Measurements from ENCODE around the gene MACROD1. TPM values are rescaled to one million over a fixed set of nuclear protein-coding genes. Genes with fewer than 3 reads are reported as not detected.

MACROD1 gene
- total RNA-seq, 1 donor from 2014 or later: 26.5 TPM

DNA sequence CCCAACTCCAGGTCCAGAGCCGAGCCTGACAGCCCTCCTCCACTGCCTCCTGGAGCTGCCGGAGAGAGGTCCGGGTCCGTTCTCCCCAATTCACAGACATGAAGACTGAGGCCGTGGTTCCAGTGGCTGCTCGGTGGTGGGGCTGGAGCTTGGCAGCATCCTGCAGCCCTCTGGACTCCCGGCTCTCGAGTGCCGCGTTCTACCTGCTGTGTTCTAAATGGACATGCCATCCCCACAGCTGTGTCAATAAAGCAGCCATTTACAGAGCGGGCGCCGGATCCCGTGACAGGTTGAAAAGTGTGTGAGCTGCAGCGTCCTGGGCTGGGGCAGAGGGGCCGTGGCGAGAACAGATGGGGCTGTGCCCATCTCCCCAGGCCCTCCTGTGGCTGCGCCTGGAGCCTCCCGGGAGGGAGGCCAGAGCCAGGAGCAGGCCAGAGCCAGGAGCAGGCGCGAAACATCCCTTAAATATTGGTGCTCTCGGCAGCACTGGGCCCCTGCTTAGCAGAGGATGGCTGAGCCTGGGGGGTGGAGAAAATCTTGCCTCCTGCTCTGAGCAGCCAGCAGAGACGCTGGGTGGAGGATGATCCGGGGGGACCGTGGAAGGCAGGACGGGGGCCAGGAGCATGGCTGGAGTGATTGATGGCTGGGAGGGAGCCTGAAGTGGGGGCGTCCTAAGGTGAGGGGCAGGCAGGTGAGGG, 84.0 kb downstream of the MACROD1 start:
- TF ChIP-seq, protein P1, sequence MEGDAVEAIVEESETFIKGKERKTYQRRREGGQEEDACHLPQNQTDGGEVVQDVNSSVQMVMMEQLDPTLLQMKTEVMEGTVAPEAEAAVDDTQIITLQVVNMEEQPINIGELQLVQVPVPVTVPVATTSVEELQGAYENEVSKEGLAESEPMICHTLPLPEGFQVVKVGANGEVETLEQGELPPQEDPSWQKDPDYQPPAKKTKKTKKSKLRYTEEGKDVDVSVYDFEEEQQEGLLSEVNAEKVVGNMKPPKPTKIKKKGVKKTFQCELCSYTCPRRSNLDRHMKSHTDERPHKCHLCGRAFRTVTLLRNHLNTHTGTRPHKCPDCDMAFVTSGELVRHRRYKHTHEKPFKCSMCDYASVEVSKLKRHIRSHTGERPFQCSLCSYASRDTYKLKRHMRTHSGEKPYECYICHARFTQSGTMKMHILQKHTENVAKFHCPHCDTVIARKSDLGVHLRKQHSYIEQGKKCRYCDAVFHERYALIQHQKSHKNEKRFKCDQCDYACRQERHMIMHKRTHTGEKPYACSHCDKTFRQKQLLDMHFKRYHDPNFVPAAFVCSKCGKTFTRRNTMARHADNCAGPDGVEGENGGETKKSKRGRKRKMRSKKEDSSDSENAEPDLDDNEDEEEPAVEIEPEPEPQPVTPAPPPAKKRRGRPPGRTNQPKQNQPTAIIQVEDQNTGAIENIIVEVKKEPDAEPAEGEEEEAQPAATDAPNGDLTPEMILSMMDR (IDR thresholded peaks at IDR 0.05): no peak
- no peaks in the 10 kb centered on the region for H3K9me3 ChIP-seq
- H3K4me3 ChIP-seq: no peak overlapping the region
- H3K27ac ChIP-seq: no peak overlapping the region
- H3K27me3 ChIP-seq: no peaks in the 10 kb centered on the region
- DNase-seq (ENCODE audit: low spot score in 2 of 2): no peak
- H3K36me3 ChIP-seq: no peaks in the 10 kb centered on the region
- intact Hi-C loops (cut with DNase I): no loop called here
- no peaks in the 10 kb centered on the region for H3K4me1 ChIP-seq

DNA sequence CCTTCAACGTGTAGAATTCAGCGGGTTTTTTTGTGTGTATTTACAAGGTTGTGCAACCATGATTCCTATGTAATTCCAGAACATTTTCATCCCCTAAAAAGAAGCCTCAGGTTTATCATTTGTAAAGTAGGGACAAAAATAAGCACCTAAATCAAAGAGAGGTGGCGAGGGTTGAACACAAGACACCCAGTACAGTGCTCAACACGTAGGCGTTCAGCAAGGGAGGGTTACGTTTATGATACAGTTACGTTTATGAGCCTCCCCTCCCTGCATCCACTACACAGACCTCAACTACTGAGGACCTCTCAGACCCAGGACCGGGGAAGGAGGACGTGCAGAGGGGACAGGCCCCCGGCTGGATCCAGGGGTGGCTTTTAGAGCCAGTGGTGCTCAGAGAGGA, 85.5 kb downstream of the MACROD1 start:
- Histone ChIP-seq H3K36me3 (no peaks in the 10 kb centered on the region), H3K27ac (no peak overlapping the region), H3K4me3 (no peak overlapping the region), H3K4me1 (no peaks in the 10 kb centered on the region), H3K27me3 (no peaks in the 10 kb centered on the region), H3K9me3 (no peaks in the 10 kb centered on the region)
- no peak for DNase-seq (ENCODE audit: low spot score in 2 of 2)
- intact Hi-C loops (cut with DNase I): no loop called here
- TF ChIP-seq, protein P1 (IDR thresholded peaks at IDR 0.05): no peak

DNA sequence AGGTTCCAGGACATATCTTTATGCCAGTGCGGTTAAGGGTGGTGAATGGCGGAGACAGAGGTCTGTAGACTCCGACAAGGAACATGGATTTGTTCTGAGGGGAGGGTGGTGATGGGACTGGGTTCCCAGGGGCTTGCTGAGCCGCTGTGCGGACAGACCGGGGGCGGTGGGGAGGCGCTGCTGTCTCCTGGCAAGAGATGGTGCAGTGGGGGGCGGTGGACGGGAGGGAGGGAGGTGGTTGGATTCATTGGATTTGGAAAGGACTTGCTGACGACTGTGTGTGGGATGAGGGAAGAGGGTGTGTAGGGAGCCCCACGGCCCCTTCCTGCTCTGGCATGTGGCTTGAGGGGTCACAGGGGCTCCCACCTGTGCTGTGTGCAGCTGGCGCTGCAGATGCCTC, 87.0 kb downstream of the MACROD1 start:
- no peaks in the 10 kb centered on the region for H3K27me3 ChIP-seq
- no peaks in the 10 kb centered on the region for H3K36me3 ChIP-seq
- DNase-seq (ENCODE audit: low spot score in 2 of 2): no peak
- H3K27ac ChIP-seq: no peak overlapping the region
- no peak overlapping the region for H3K4me3 ChIP-seq
- no peaks in the 10 kb centered on the region for H3K4me1 ChIP-seq
- intact Hi-C loops (cut with DNase I): no loop called here
- H3K9me3 ChIP-seq: no peaks in the 10 kb centered on the region
- TF ChIP-seq, protein P1 (IDR thresholded peaks at IDR 0.05): no peak

DNA sequence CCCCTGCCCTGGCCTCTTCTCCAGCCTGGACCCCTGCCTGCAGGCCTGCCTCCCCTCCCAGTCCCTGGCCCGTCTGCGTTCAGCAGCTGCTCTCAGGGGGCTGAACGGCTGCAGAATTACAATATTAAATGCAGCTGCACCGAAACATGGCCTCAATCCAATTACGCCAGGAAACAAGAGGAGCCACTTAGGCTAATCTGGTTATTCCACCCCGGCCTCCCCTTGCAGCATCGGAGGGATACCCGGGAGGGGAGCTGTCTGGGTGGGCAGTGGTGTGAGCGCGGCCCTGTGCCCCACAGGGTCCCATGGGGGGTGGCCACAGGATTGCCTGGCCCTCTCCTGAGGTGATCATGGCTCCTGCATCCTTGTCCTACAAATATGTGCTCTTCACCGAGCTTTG, 87.6 kb downstream of the MACROD1 start:
- TF ChIP-seq, protein P1 (IDR thresholded peaks at IDR 0.05): no peak
- H3K27me3 ChIP-seq: no peaks in the 10 kb centered on the region
- intact Hi-C loops (cut with DNase I): no loop called here
- DNase-seq (ENCODE audit: low spot score in 2 of 2): no peak
- no peaks in the 10 kb centered on the region for H3K9me3 ChIP-seq
- no peak overlapping the region for H3K27ac ChIP-seq
- no peaks in the 10 kb centered on the region for H3K36me3 ChIP-seq
- no peaks in the 10 kb centered on the region for H3K4me1 ChIP-seq
- no peak overlapping the region for H3K4me3 ChIP-seq

DNA sequence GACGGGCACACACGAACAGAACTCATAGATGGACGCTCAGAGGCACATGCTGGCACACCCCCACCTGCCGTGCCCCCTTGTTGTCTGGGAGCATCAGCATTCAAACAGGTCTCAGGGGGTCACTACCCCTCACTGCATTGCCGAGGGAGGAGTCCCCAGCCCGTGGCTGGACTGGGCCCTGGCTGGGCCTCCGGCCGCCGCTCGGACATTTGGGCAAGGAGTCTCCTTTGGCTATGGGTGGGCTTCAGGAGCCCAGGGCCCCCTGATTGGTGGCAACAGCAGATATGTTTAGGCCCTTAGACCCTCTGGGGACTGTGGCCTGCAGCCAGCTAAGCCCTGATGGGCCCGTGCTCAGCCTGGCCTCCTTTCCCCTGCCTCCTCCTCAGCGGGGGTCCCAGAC, 88.3 kb downstream of the MACROD1 start:
- intact Hi-C loops (cut with DNase I): no loop called here
- no peak overlapping the region for H3K27ac ChIP-seq
- DNase-seq (ENCODE audit: low spot score in 2 of 2): no peak

More for the DNA sequence above, 88.3 kb downstream of the MACROD1 start:
- H3K36me3 ChIP-seq: no peaks in the 10 kb centered on the region
- TF ChIP-seq, protein P1 (IDR thresholded peaks at IDR 0.05): no peak
- H3K4me1 ChIP-seq: no peaks in the 10 kb centered on the region
- H3K4me3 ChIP-seq: no peak overlapping the region
- H3K9me3 ChIP-seq: no peaks in the 10 kb centered on the region
- H3K27me3 ChIP-seq: no peaks in the 10 kb centered on the region

Measured in ascending aorta (tissue), 2 donors.